ENCODE data around the gene INO80D. TPM values are rescaled to one million over a fixed set of nuclear protein-coding genes. Genes with fewer than 3 reads are reported as not detected.

The INO80D gene
- total and polyA plus RNA-seq, 2 of the 8 experiments (the other 6 are each of a cell fraction or from before 2014, with no cell fraction given) = 6.2 to 37.4 TPM

- no peak overlapping the region for H2AK5ac ChIP-seq (ENCODE audit: low read depth, low read length)
- no peak overlapping the region for H3K4me3 ChIP-seq (ENCODE audit: extremely low read depth in 1 of 4, insufficient read depth in 2 of 4, low read depth in 3 of 4, low read length in 4 of 4)
- H4K8ac ChIP-seq (ENCODE audit: extremely low read depth, insufficient read depth, low read length) = no peak overlapping the region
- no peaks in the 10 kb centered on the region for H3K4me1 ChIP-seq (replicated peaks in 1 of 4; ENCODE audit: control insufficient read depth in 3 of 4, insufficient read depth in 4 of 4, low read length in 3 of 4)
- no peak overlapping the region for H2BK15ac ChIP-seq (ENCODE audit: low read length)
- POLR2A ChIA-PET (ENCODE audit: partially characterized antibody) = no interaction called here
- H2BK5ac ChIP-seq (ENCODE audit: low read depth, low read length) = no peak overlapping the region
- no peak overlapping the region for H3K27ac ChIP-seq (ENCODE audit: low read depth, low read length)
- FAIRE-seq = no peak
- H4K20me1 ChIP-seq (replicated peaks in 1 of 2; ENCODE audit: control insufficient read depth in 1 of 2, insufficient read depth in 2 of 2, low read length in 2 of 2) = no peaks in the 10 kb centered on the region
- H3K4ac ChIP-seq (replicated peaks; ENCODE audit: insufficient read length, low read depth, low read length) = no peak overlapping the region
- CTCF ChIA-PET (ENCODE audit: partially characterized antibody) = no interaction called here
- H2BK20ac ChIP-seq (ENCODE audit: low read length) = no peak overlapping the region
- peaks cover 3% of the 10 kb centered on the region in 2 experiments; a peak in 3 of 4 replicates for H3K9me3 ChIP-seq (ENCODE audit: insufficient read depth in 2 of 2, low read depth in 1 of 2, low read length in 1 of 2)
- peaks cover 7 to 58% (median 33%) of the 10 kb centered on the region in 4 experiments for H3K36me3 ChIP-seq (ENCODE audit: control insufficient read depth in 2 of 4, insufficient read depth in 4 of 4, low read length in 3 of 4)
- no peak overlapping the region for H3K9ac ChIP-seq (replicated peaks in 1 of 4; ENCODE audit: extremely low read depth in 1 of 4, low read depth in 3 of 4, low read length in 3 of 4)
- H4K5ac ChIP-seq (ENCODE audit: insufficient read length, low read depth, low read length) = no peak overlapping the region
- H3K23me2 ChIP-seq (ENCODE audit: low read depth, low read length) = no peaks in the 10 kb centered on the region
- H3K14ac ChIP-seq (ENCODE audit: insufficient read length) = no peak overlapping the region
- H3K79me2 ChIP-seq (ENCODE audit: control insufficient read depth in 1 of 2, insufficient read depth in 2 of 2, low read length in 2 of 2) = no peaks in the 10 kb centered on the region
- TF ChIP-seq ASH2L (IDR thresholded peaks at IDR 0.05; ENCODE audit: low read length) (no peak), MAFK (IDR thresholded peaks at IDR 0.05; ENCODE audit: low read depth, low read length) (no peak), RXRA (IDR thresholded peaks at IDR 0.05; ENCODE audit: insufficient read depth, low read depth, low read length) (no peak), BCL11A (IDR thresholded peaks at IDR 0.05; ENCODE audit: low read depth in 2 of 2, low read length in 2 of 2) (no peak), KDM1A (IDR thresholded peaks at IDR 0.05; ENCODE audit: borderline replicate concordance, low read length) (no peak), RBBP5 (IDR thresholded peaks at IDR 0.05; ENCODE audit: borderline replicate concordance, low read depth, low read length) (no peak), E2F6 (IDR thresholded peaks at IDR 0.05) (no peak), YY1 (IDR thresholded peaks at IDR 0.05; ENCODE audit: low read depth, low read length) (no peak), TAF1 (IDR thresholded peaks at IDR 0.05; ENCODE audit: low read depth, low read length) (no peak), SRF (IDR thresholded peaks at IDR 0.05; ENCODE audit: low read depth, low read length) (no peak), SP1 (IDR thresholded peaks at IDR 0.05; ENCODE audit: low read depth, low read length) (no peak), POLR2AphosphoS5 (IDR thresholded peaks at IDR 0.05; ENCODE audit: low read depth, low read length) (no peak), EGR1 (IDR thresholded peaks at IDR 0.05; ENCODE audit: borderline replicate concordance, low read depth, low read length) (no peak)
- H2BK12ac ChIP-seq (ENCODE audit: low read depth, low read length) = no peak overlapping the region
- WGBS, 2 experiments (ENCODE audit: extremely low coverage in 1 of 2, insufficient coverage in 1 of 2, insufficient read length in 1 of 2, insufficient replicate concordance in 2 of 2, low coverage in 1 of 2, low lambda C conversion rate in 2 of 2, missing lambda C conversion rate in 1 of 2) = 100% methylated on average over 4 of the region's 4 CpGs; no CpG with 5 or more reads in 1 of the 2 experiments
- H3K4me2 ChIP-seq (ENCODE audit: insufficient read depth in 1 of 2, low read depth in 2 of 2, low read length in 2 of 2) = no peak overlapping the region
- no peaks in the 10 kb centered on the region; the same call in 1 of the 2 replicates for H3K79me1 ChIP-seq (ENCODE audit: low read depth, low read length)
- H4K91ac ChIP-seq (replicated peaks; ENCODE audit: insufficient read length, low read length) = no peak overlapping the region
- no peak overlapping the region for H3K23ac ChIP-seq (ENCODE audit: insufficient read length)
- DNase-seq (ENCODE audit: low read depth in 1 of 2, low spot score in 2 of 2) = no peak
- no peaks in the 10 kb centered on the region for H3K27me3 ChIP-seq (replicated peaks in 1 of 4; ENCODE audit: control insufficient read depth in 3 of 4, extremely low read depth in 1 of 4, insufficient read depth in 3 of 4, low read length in 3 of 4)
- H2AFZ ChIP-seq (ENCODE audit: low read length) = no peak overlapping the region
- H2BK120ac ChIP-seq (replicated peaks; ENCODE audit: low read depth, low read length) = no peak overlapping the region
- no peak overlapping the region for H3K56ac ChIP-seq (replicated peaks; ENCODE audit: insufficient read length, low read depth, low read length)
- H3K18ac ChIP-seq (ENCODE audit: extremely low read depth, low read length) = no peak overlapping the region
Measured at GRCh38 chr2:206011018-206011614, 74.9 kb downstream of the INO80D start.

Measured in H1 (cell line).